ENCODE results near the gene KDM4B.
"Not testable (repeated sequence)": the region's sequence is repeated elsewhere in the genome, so short reads cannot be mapped to it uniquely, and the experiment has no call there.

KDM4B gene

GRCh38 chr19:4967738-4968461 lies 1.0 kb upstream of the KDM4B start:
- peak; percentile 4 for DNase-seq (ENCODE audit: low spot score)

DNA sequence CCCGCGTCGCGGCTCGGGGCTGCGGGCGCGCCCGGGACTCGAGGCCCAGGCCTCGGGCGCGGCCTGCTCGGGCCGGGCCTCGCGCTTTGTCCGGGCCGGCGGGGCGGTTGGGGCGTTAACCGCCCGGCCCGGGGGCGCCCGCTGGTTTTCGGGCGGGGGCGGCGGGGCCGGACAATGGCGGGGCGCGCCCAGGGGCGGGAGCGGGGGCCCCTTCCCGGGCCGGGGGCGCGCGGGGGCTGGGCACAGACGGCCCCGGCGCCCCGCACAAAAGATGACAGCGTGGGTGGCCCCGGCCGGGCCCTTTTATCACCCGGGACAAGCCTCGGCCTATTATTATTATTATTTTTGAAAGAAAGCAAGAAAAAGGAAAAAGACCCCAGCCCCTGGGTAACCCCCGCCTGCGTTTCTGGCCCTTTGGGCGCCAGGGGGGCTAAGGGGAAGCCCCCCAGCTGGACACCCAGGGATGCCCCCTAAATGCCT lies 419 bp downstream of the KDM4B start:
- no peak for DNase-seq (ENCODE audit: low spot score)

GRCh38 chr19:4969772-4970531 lies 1.0 kb downstream of the KDM4B start:
- peak; percentile 16 for DNase-seq (ENCODE audit: low spot score)

GRCh38 chr19:4970558-4971423 lies 1.9 kb downstream of the KDM4B start:
- peak; percentile 13 for DNase-seq (ENCODE audit: low spot score)

- DNase-seq (ENCODE audit: low spot score) = peak; percentile 45
Observed at GRCh38 chr19:4971424-4971793, 2.5 kb downstream of the KDM4B start.

DNA sequence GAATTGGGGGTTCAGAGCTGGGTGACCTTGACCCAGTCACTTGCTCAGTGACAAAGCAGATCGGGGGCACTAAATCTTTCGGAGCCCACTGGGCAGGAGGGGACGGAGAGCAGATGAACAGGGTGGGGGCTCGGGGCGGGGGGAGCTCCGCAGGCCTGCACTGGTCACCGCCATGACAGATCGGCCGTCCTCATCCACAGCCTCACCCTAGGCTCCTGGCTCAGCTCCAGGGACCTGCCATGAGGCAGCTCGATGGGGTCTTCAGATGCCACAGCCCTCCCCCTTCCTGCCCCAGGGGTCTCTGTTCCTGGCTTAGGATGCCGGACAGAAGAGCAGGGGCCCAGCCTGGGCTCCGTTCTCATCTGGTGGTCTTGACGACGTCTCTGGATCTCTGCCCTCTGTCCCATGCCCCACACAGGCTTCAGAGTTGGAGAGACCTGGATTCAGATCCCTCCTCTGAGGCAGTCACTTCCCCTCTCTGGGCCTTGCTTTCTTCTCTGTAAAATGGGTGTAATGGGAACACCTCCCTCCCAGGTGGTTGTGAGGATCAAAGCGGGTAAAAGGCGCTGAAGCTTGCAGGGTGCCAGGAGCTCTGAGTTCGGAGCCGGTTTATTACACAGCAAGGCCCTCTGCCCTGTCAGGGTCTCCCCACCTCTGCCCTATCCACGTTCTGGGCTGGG lies 3.0 kb downstream of the KDM4B start:
- DNase-seq (ENCODE audit: low spot score) = no peak

DNA sequence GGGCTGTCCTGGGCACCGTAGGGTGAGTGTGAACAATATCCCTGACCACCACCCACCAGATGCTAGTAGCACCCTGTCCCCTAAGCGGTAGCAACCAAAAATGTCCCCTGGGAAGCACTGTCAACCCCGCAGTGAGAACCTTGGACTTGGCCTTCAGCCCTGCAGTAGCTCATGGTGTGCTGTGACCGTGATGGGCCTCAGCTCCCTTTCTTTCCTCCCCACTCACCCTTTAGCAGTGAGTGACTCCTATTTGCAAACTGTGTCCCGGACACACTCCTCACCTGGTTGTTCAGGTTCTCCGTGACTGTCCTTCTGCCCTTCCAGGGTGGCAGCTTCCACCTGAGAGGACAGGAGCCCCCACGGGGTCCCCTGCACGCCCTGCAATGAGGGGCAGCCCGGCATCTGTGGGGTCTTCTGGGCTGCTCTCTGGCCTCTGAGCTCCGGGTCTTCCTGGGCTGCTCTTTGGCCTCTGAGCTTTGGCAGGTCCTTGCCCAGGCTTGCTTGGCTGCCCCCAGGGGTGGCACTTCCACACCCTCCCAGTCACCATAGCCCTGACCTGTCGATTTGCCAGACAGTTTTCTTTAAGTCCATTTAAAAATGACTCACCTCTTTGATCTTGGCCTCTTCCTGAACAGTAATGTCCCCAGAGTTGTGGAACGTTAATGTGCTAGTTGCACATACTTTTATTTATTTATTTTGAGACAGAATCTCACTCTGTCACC lies 3.8 kb downstream of the KDM4B start:
- DNase-seq (ENCODE audit: low spot score) = peak; percentile 43

DNA sequence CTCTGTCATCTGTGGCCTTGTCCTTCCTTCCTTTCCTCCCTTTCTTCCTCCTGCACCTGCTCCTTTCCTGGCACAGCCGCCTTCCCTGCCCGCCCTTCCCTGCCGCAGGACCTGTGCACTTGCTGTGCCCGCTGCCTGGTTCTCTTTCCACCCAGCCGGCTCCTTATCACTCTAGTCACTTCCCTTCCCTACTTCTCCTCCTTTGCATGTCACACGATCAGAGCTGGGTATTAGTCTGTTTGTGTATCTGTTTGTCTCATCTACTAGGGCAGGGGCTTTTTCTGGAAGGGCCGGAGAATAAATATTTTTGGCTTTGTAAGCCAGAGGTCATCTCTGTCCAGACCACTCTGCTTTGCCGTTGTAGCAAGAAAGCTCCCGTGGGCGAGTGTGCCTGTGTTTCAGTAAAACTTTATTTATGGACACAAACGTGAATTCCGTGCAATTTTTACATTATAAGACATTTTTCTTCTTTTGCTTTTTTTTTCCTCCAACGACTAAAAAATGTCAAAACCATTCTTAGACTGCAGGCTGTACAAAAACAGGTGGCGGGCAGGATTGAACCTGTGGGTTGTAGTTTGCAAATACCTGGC lies 6.1 kb downstream of the KDM4B start:
- no peak for DNase-seq (ENCODE audit: low spot score)

GRCh38 chr19:4975601-4976000 lies 6.7 kb downstream of the KDM4B start:
- not testable (repeated sequence) for DNase-seq (ENCODE audit: low spot score)

DNA sequence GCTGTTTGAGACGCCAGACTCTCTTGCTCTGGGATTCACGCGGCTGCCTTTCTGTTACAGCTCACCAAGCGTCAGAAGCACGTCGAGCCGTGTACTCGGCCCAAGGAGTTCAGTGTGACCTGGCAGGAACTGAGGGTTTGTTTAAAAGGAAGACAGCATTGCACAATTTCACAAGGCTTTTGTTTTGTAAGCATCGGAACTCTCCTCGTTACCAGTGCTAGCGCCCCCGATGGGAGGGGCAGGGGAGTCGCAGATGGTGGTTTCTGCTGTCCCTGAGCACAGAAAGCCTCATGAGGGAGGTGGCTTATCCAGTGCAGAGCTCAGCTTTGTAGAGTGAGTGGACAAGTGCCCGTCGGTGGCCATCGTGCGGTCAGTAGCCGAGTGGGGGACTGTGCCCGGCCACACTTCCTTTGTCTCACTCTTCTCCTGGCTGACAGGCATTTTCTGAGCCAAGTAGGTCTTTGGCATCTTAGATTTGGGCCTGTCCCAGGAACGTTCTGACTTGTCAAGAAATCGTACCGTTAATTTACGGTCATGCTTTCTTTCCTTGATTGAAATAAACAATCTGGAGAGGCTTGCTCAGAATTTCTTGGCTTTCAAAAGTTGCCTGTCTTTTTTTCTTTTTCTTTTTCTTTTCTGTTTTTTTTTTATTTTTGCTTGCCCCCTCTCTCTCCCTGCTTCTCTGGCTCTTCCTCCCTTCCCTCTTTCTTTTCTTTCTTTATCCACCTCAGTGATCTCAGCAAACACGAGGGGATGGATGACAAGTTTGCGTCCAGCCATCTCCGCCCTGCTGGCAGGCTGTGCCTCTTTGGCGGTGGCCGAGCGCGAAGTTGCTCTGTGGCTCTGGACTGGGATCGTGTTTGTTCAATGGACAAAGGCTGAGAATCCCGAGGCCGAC lies 7.7 kb downstream of the KDM4B start:
- DNase-seq (ENCODE audit: low spot score) = peak; percentile 90

DNA sequence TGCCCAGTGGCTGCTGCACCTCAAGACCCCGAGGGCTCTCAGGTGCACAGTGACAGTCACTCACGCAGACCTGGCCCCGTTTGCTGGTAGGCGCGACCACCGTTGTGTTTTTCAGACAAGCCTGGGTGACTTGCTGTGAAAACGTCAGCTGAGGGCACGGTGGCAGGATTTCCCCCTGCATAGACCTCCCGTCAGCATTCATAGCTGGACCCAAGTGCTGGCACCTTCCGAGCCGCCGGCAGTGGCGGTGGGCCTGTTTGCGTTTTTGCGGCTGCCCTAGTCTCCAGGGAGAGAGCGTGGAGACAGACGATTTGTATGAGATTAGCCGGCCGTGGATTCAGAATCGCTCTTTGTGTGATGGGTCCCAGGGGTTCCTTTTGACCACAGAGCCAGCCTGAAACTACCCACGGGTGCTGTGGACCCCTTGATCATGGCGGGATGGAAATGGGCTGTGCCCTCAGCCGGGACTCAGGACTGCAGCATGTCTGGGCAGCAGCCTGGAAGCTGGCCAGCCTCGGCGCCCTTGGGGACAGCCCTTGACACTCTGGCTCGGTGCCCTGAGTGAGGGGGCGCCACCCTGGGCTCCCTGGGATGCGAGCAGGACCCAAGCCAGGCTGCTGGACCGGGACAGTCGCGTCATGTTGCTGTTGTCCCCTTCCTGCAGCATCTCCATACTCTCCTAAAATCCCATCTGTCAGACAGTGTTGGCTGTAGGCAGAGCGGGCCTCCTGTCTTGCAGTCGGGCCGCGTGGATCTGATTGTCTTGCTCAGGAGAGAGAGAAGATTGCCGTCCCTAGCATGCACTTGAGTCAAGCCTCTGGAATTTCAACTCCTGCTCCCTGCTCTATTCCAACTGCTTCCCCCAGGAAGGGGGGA lies 8.6 kb downstream of the KDM4B start:
- DNase-seq (ENCODE audit: low spot score) = peak; percentile 83

GRCh38 chr19:4979211-4979807 lies 10.4 kb downstream of the KDM4B start:
- no peak for DNase-seq (ENCODE audit: low spot score)

GRCh38 chr19:4980067-4980466 lies 11.2 kb downstream of the KDM4B start:
- DNase-seq (ENCODE audit: low spot score) = no peak

DNA sequence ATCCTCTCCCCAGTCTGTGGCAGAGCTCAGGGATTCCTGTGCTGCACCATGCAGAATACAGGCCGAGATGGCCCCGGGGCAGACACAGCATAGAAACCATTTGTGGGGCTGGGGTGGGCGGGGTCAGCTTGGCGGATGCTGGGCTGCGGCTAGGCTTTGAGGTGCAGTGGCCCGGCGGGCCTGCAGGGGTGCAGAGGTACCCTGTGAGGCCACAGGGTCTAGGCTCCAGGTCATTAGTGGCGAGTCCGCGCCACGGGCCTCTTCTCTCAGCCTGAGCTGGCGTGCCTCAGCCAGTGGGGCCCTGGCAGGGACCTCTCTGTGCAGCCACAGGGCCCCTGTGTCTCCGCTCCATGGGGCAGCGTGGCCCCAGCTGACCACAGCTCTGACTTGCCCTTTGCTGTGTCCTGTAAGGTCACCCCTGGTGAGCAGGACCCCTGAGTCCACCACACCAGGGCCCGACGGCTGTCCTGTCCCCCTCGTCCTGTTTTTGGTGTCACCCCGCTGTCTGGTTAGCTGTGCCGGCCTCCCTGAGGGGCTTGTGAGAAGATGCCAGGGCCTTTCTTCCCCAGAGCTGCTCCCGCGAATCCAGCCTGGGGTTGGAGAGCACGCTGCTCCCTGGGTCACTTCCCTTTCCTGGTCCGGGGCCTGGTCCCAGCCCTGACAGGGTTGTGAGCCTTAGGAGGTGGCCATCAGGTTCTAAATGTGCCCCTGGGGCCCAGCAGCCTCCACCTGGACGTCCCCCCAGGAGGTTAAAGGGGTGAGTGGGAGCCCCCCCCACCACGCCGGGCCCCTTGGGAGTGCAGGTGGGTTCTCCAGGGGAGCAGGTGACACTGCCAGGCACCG lies 12.1 kb downstream of the KDM4B start:
- DNase-seq (ENCODE audit: low spot score) = no peak

GRCh38 chr19:4981681-4981958 lies 12.7 kb downstream of the KDM4B start:
- no peak for DNase-seq (ENCODE audit: low spot score)

DNA sequence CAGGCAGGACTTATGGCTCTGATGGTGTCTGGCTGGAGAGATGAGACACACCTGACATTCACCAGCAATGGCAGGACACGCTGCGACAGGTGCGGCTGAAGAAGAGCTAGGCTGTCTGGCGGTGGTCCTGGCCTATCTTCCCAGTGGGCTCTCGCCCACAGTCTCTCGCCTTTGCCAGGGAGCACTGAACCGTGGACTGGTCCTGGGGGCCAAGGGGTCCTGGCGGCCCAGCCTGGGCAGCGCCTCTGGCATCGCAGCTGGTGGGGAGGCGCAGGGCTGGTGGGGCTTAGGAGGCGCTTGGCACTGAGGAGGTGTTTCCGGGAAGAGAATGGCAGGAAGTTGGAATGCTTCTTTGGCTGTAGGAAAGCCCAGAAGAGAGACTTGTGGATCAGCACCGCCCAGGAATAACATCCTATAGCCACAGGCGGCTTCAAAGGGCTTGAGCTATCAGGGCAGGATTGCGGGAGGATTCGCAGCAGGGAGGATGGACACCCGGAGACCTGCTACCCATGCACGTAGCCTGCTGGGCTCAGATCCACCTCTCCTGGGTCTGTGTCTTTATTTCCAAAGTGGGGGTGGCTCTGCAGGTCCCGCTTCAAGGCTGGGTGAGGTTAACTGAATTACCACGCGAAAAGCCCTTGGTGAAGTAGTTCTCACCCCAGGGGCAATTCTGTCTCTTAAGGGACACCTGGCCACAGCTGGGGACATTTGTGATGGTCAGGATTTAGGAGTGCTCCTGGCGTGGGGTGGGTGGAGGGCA lies 14.6 kb downstream of the KDM4B start:
- DNase-seq (ENCODE audit: low spot score) = no peak

DNA sequence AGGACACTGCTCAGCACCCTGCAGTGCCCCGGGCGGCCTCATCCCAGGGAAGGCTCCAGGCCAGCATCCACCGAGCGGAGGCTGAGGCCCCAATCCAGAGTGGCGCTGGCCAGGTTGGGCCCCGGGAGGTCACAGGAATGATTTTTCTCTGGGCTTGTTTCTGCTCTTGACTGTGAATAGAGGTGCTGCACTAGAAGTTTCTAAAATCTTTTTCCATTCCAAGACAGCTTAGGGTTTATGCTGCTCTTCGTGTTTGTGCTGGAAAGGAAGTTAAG lies 15.1 kb downstream of the KDM4B start:
- DNase-seq (ENCODE audit: low spot score) = no peak
